Measurements from ENCODE around the gene LILRB1.
"Not testable (repeated sequence)": the region's sequence is repeated elsewhere in the genome, so short reads cannot be mapped to it uniquely, and the experiment has no call there.

GRCh38 chr19:54681596-54681995, 51.3 kb downstream of the LILRB1 start:
- not testable (repeated sequence) for TF ChIP-seq CTCF (IDR thresholded peaks at IDR 0.05); POLR2A (IDR thresholded peaks at IDR 0.05); POLR2AphosphoS5 (IDR thresholded peaks at IDR 0.05; ENCODE audit: insufficient read depth in 1 of 2, low read depth in 1 of 2)

All from vagina (tissue), 2 donors.